SK-N-MC (cell line): ENCODE results near the gene NEK6.

Source experiments
- DNase-seq: peaks from one replicate; pipeline ENCODE4 v3.0.0-alpha.2; 2011; ENCODE audit warnings: low read depth, low spot score
- H3K27ac ChIP-seq: fragments of 200-600 bp; sonication (generic); 2 replicates; pipeline ENCODE4 v1.5.1; 2016; ENCODE audit warnings: mixed run types
- H3K36me3 ChIP-seq: fragments of 200-600 bp; sonication (generic); 2 replicates; pipeline ENCODE4 v1.6.1; 2017; ENCODE audit warnings: antibody characterized with exemption, low read length, mixed read lengths; ENCODE audit not compliant: insufficient read depth
- H3K4me3 ChIP-seq: fragments of 200-600 bp; sonication (generic); 2 replicates; pipeline ENCODE4 v1.5.1; 2016
- H3K9ac ChIP-seq: fragments of 200-600 bp; sonication (generic); 2 replicates; pipeline ENCODE4 v1.8.0; 2017; ENCODE audit warnings: mixed run types, mixed read lengths; ENCODE audit not compliant: insufficient read length
- H3K9me3 ChIP-seq: fragments of 200-600 bp; sonication (generic); 2 replicates; pipeline ENCODE4 v1.6.1; 2017; ENCODE audit warnings: low read depth, mild to moderate bottlenecking, antibody characterized with exemption, low read length, moderate library complexity, mixed read lengths
- EZH2 ChIP-seq: fragments of 200-600 bp; sonication (generic); IDR thresholded peaks from one replicate; pipeline ENCODE4 v1.6.1; 2017; ENCODE audit warnings: antibody characterized with exemption
- FOXP2 ChIP-seq: optimal IDR thresholded peaks from 2 replicates; pipeline ENCODE3; 2011; ENCODE audit warnings: mild to moderate bottlenecking, moderate library complexity; ENCODE audit not compliant: insufficient read depth; ENCODE audit errors: extremely low read length, control extremely low read depth
- POLR2AphosphoS5 ChIP-seq: IDR thresholded peaks from 2 replicates; pipeline ENCODE4 v1.6.1; 2012; ENCODE audit warnings: mild to moderate bottlenecking, low read depth, low read length, borderline replicate concordance

NEK6 gene

DNA sequence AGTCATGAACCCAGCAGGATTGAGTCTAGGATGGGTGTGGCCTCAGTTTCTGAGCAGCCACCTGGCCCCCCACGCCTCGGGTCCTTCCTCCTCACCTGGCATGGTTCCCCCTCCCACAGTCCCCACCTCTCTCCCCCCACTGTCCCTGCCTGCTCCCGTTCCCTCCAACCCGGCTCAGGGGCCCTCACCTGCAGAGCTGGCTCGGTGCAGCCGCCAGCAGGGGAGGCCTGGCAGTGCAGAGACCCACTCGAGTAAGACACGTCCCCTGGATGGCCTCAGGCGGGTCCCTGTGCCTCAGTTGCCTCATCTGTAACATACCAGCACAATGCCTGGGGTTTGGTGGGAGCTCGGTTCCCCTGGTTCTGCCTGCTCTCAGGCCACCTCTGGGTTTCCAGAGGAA, 66.2 kb downstream of the NEK6 start:
- TF ChIP-seq POLR2AphosphoS5 (no peak), EZH2 (no peak), FOXP2 (no peak)
- DNase-seq = no peak
- no peak overlapping the region for H3K4me3 ChIP-seq
- H3K27ac ChIP-seq = no peak overlapping the region
- H3K36me3 ChIP-seq = no peaks in the 10 kb centered on the region
- H3K9me3 ChIP-seq = no peaks in the 10 kb centered on the region
- no peak overlapping the region for H3K9ac ChIP-seq

DNA sequence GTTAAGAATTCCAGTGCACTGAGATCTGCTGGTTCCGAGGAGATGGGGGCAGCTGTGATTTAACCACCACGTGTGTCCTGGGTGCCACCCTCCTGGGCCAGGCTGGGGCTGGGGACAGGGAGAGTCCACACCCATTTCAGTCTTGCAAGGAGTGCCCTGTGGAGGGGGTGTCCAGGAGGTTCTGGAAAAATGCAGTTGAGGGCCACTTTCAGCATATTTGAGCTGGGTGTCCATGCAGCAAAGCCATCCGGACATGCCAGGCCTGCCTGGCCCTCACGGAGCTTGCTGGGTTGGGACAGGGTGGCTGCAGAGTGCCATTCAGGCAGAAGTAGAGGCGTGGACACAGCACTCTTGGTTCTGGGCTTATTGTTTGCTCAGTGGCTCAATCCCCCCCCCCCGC, 68.1 kb downstream of the NEK6 start:
- H3K36me3 ChIP-seq = no peaks in the 10 kb centered on the region
- H3K4me3 ChIP-seq = no peak overlapping the region
- H3K9ac ChIP-seq = no peak overlapping the region
- no peak for DNase-seq
- TF ChIP-seq FOXP2 (no peak), EZH2 (no peak)
- no peak overlapping the region for H3K27ac ChIP-seq
- H3K9me3 ChIP-seq = no peaks in the 10 kb centered on the region

- no peak for DNase-seq
- no peak overlapping the region for H3K4me3 ChIP-seq
- H3K36me3 ChIP-seq = no peaks in the 10 kb centered on the region
- H3K9ac ChIP-seq = no peak overlapping the region
- no peak overlapping the region for H3K27ac ChIP-seq
- H3K9me3 ChIP-seq = no peaks in the 10 kb centered on the region
- TF ChIP-seq EZH2 = no peak
- no peak for TF ChIP-seq POLR2AphosphoS5
- TF ChIP-seq FOXP2 = no peak
Observed at GRCh38 chr9:124326378-124326777, 68.6 kb downstream of the NEK6 start.

DNA sequence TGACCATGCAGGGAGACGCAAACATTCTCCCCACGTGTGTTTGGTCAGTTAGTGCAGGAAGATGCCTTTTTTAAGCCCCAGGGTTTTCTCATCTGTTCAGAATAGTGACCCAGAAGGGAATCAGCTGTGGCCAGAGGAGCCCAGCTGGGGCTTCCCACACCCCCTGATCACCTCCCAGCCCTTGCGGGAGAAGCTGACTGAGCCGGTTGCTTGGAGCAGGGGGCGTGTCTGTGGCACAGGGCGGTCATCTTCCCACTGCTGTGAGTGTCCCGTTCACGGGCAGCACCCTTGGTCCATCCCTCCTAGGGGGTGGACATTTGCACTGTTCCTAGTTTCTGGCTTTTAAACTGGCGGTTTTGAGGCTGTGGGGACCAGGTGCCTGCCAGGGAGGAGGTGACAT, 69.7 kb downstream of the NEK6 start:
- no peaks in the 10 kb centered on the region for H3K36me3 ChIP-seq
- no peak for DNase-seq
- no peaks in the 10 kb centered on the region for H3K9me3 ChIP-seq
- no peak overlapping the region for H3K27ac ChIP-seq
- no peak overlapping the region for H3K9ac ChIP-seq
- no peak for TF ChIP-seq FOXP2
- TF ChIP-seq EZH2 = no peak
- TF ChIP-seq POLR2AphosphoS5 = no peak
- H3K4me3 ChIP-seq = no peak overlapping the region

DNA sequence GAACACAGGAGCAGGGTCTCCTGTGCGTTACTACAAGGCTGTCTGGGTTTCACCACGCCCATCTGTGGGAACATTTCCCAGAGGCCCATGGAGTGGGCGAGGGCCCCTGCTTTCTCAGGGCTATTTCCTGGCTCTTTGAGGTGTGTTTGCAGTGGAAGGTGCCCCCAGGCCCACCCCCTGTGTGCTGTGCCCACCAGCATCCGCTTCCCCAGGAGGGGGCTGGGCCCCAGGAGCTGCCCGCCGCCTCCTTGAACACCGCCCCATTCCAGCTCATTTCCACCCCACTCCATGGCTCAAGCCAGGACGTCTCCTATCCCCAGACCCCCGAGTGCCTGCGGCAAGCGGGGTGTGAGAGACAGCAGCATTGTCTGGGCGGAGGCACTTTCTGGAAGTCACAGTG, 70.5 kb downstream of the NEK6 start:
- H3K4me3 ChIP-seq = no peak overlapping the region
- H3K27ac ChIP-seq = no peak overlapping the region
- TF ChIP-seq FOXP2 (no peak), EZH2 (no peak), POLR2AphosphoS5 (no peak)
- no peaks in the 10 kb centered on the region for H3K9me3 ChIP-seq
- no peaks in the 10 kb centered on the region for H3K36me3 ChIP-seq
- no peak for DNase-seq
- H3K9ac ChIP-seq = no peak overlapping the region

DNA sequence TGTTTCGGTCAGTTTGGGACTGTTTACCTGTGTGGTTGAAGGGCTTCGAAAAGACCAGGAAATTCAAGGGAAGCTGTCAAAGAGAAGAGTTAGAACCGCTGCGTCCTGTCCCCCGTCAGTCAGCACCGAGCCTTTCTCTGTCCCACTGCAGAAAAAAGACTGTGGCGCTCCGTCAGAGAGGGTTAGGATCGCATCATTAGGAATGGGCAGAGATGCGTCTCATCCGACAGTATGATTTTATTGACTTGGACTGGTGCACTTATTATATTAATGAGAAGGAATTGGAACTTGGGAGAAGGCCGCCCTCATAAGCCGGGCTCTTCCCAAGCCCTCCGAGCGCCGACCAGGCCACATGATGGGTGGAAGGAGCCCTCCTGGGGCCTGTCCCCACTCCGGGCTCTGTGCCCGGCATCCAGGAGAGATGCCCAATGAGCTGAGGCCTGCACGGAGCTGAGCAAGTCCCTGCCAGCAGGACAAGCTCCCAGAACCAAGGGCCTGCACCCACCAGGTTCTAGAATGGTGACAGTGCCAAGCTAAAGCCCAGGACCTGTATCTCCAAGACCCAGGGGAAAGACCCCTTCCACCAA, 71.5 kb downstream of the NEK6 start:
- Histone ChIP-seq H3K4me3 (no peak overlapping the region), H3K9me3 (no peaks in the 10 kb centered on the region), H3K27ac (no peak overlapping the region), H3K36me3 (no peaks in the 10 kb centered on the region), H3K9ac (no peak overlapping the region)
- TF ChIP-seq EZH2 (no peak), FOXP2 (no peak), POLR2AphosphoS5 (no peak)
- DNase-seq = no peak

- DNase-seq = no peak
- Histone ChIP-seq H3K27ac (no peak overlapping the region), H3K4me3 (no peak overlapping the region), H3K9me3 (no peaks in the 10 kb centered on the region), H3K36me3 (no peaks in the 10 kb centered on the region), H3K9ac (no peak overlapping the region)
- no peak for TF ChIP-seq POLR2AphosphoS5
Observed at GRCh38 chr9:124330011-124330697, 72.4 kb downstream of the NEK6 start.

- Histone ChIP-seq H3K36me3 (no peaks in the 10 kb centered on the region), H3K4me3 (no peak overlapping the region), H3K9ac (no peak overlapping the region), H3K27ac (no peak overlapping the region), H3K9me3 (no peaks in the 10 kb centered on the region)
- DNase-seq = no peak
- no peak for TF ChIP-seq FOXP2
- no peak for TF ChIP-seq POLR2AphosphoS5
- TF ChIP-seq EZH2 = no peak
Observed at GRCh38 chr9:124331580-124331979, 73.8 kb downstream of the NEK6 start.

GRCh38 chr9:124332361-124333202, 74.8 kb downstream of the NEK6 start:
- TF ChIP-seq EZH2 = no peak
- no peak for TF ChIP-seq FOXP2
- no peak for TF ChIP-seq POLR2AphosphoS5
- H3K9ac ChIP-seq = no peak overlapping the region
- H3K36me3 ChIP-seq = peaks cover 7% of the 10 kb centered on the region
- no peak overlapping the region for H3K27ac ChIP-seq
- no peak overlapping the region for H3K4me3 ChIP-seq
- DNase-seq = no peak
- H3K9me3 ChIP-seq = no peaks in the 10 kb centered on the region
